Measurements from ENCODE around the gene PRMT7.
A peak's percentile ranks its signal among the peaks of the same experiment; 100 is the strongest.

PRMT7 gene

DNA sequence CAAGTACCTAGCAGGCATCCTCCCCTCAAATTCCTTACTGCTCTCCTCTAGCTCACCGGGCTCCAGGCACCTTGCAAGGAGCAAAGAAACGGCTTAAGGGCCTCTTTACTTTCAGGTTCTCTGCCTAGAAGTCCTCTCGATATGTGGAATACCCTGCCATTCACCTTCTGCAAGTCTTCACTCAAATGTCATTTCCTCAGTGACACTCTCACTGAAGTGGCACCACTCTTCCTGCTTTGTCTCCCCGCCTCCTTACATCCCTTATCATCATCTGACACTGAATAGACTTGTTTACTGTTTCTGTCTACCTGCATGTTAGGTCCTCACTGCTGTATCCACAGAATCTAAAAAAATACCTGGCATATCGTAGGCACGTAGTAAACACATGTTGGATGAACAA, 1.0 kb upstream of the PRMT7 start:
- no peak for DNase-seq

DNA sequence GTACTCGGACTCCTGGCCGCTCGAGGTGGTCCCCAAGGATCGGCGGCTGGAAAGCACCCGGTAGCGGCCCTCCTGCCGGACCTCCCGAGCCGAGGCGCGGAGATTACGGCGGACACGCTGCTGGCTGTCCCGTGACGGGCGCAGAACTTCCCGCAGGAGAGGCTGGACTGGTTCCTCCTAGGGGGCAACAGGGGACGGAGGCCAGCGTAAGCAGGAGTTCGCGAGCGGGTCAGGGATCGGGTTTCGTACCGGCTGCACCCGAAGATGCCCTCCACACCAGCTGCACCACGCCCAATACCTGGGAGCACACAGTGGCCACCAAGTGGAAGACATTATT, 414 bp upstream of the PRMT7 start:
- no peak for DNase-seq

DNA sequence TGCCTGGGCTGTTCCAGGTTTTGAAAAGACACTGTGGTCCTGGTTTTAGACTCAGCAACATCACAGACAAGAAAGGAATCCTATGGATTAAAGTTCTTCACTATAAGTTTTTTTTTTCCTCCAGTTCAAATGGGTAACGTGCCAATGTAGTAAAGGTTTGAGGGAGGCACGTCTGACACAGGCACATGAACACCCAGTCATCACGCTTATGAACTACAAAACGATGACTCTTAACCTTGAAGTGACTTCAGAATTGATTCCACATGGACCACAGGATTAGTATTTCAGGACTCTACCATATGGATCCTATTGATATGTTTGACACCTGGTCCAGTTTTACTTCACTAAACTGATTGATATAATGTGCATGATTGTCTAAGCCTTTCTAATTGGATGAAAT, 2.3 kb downstream of the PRMT7 start:
- DNase-seq = no peak

DNA sequence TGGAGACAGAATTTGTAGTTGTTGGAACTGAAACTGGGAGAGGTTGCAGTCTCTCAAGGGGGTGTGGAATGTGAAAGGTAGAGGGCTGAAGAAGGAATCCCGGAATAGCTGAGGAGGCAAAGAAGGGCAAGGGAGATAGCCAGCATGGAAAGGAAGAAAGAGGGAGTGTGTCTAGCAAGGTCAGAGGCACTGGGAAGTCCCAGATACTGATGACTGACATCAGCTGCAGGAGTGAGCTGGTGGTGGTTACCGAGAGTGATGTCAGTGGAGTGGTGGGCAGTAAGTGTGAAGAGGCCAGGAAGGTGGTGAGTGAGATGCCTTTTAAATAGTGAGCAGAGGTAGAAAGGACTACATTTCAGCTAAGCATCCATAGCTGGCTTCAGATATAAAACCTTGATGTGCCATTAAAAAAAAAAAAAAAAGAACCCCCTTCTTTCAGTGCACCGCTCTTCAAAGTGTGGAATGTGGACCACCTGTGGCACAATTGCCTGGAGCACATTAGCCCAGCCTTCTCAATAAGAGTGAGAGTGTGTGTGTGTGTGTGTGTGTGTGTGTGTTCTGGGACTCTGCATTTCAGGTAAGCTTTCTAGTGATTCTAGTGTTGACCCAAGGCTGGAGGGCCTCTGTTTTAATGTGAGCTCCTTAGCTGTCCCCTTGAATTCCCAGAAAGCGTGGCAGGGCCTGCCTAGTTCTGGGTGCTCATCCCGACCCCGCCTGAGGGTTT, 8.5 kb downstream of the PRMT7 start:
- DNase-seq = no peak

DNA sequence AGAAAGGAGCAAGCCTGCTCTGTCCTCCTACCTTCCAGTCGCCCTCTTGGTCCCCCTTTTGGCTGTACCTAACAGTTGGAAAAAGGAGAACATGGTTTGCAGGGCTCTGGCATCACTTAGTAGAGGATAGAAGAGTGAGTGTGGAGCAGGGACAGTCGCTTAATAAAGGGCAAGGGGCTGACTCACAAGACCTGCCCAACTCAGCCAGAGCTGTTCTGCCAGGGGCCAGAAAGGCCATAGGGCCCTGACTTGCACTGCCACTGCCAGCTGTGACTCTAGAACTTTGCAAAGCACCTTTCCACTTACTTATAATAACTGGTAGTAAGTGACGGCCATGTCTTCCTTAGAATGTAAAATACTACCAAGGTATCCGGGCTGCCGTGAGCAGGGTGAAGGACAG, 13.5 kb downstream of the PRMT7 start:
- no peak for DNase-seq

DNA sequence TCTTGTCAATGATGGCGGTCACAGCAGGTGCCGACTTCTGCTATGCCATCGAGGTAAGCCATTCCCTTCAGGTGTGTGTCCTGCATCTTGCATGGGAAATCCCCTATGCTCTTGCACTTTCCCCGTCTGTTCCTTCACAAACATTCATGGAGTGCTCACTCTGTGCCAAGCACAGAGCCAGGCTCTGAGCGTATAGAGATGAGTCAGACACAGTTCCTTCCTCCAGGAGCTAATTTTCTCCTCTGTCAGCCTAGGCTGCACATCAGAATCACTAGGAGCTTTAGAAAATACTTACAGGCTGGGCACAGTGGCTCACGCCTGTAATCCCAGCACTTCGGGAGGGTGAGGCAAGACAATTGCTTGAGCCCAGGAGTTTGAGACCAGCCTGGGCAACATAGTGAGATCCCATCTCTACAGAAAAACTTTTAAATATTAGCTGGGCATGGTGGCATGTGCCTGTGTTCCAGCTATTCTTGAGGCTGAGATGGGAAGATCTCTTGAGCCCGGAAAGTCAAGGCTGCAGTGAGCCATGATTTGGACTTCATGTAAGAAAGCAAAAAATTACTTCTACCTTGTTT, 14.1 kb downstream of the PRMT7 start:
- DNase-seq = no peak

DNA sequence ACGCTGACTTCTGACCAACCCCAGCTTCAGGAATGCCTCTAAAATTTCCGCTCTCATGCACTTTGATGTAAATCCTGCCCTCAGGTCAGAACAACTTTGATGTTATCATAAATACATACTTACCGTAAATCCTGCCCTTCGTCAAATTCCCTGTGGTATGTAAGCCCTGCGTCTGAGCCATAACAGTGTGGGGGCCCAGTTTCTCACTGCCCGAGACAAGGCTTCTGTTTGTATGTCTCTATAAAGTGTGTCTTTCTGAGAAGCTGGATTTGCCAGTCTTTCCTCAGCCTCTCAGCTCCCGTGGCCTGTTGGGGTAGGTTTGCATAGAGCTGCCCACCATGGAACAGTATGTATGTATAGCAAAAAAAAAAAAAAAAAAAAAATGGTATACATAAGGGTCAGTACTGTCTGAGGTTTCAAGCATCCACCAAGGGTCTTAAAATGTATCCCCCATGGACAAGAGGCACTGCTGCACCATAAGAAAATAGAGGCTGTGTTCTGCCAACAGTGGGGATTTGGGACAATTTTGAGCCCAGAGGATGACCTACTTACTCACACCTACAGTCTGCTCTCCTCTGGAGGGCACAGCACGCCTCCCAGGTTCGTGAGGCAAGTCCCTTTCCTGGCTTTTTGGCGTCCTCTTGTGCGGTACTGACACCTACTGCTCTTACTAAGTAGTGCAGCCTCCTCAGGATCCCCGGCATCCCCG, 17.5 kb downstream of the PRMT7 start:
- DNase-seq = peak; percentile 38

DNA sequence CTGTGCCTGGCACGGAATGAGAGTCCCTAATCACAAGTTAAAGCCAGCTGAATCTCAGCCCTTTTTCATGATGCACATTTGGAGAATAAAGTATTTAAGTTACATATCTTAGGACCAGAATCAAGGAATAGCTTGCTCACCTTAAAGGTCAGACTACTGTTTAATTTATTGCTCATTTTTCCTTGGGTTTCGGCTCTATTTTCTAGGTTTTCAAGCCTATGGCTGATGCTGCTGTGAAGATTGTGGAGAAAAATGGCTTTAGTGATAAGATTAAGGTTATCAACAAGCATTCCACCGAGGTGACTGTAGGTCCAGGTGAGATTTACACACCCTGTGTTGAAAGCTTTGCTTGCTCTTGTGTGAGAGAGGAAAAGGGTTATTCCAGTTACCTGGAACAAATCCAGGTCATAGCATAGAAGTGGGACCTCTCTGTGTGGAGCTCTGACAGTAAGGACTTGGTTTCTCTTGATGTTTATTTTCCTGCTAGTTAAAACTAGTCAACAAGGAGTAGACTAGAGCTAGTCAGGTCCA, 18.1 kb downstream of the PRMT7 start:
- DNase-seq = no peak

DNA sequence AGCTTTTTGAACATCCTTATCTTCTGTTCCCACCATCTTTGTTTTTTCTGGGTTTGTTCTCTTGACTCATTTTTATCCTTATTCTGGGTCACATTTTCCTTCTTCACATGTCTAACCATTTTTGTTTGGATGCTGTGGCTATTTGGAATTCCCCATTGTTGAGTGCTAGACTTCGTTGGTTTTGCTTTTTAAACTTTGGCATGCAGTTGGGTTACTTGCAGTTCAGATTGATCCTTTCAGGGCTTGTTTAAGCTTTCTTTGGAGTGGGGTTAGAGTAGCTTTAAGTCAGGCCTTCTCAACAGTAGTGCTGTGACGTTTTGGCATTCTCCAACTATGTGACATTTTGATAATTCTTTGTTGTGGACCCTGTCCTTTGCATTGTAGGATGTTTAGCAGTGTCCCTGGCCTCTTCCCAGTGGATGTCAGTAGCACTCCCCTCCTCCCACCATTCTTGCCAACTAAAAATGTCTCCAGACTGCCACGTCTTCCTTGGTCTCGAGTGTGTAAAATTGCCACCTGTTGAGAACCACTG, 21.1 kb downstream of the PRMT7 start:
- no peak for DNase-seq

DNA sequence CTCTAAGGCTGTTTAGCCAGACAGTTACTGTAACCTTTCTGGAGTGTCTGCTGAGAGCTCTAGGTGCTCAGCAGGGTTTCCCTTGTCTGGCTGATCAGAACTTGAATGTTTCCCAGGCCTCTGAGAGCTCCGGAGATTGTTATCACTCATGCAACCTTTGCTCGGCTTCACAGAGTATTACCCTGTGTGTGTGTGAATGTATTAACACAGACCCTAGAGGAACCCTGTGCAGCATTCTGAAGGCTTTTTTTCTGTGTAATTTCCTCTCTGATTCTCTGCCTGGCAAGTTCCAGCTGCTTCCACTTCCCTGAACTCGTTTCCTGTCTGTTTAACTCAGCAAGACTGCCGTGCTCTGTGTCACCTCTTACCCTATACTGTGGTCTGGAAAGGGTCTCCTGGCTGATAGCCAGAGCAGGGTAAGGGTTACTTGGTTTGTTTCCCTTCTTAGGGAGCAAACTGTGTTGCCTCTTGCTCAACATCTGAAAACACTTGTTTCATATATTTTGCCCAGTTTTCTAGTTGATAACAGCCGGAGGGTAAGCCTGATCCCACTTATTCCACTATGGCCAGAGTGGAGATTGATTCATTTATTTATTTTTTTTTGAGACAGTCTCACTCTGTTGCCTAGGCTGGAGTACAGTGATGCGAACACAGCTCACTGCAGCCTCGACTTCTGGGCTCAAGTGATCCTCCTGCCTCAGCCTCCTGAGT, 21.7 kb downstream of the PRMT7 start:
- no peak for DNase-seq

DNA sequence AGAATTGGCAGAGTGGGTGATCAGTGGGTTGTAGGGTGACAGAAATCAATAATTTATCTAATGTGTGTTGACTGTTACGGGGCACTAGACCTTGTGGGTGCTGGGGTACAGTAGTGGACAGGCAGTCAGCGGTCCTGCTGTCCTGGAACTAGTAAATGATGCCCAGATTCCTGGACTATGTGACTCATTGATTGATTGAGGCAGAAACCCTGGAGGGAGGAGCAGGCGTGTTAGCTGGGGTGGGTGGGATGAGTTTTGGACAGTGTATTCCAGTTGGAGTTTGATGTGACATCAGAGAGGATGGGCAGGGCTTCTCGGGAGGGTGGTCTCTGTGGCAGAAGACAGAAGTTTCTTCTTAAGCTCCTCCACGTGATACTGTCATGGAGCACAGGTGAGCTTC, 24.4 kb downstream of the PRMT7 start:
- DNase-seq = no peak

DNA sequence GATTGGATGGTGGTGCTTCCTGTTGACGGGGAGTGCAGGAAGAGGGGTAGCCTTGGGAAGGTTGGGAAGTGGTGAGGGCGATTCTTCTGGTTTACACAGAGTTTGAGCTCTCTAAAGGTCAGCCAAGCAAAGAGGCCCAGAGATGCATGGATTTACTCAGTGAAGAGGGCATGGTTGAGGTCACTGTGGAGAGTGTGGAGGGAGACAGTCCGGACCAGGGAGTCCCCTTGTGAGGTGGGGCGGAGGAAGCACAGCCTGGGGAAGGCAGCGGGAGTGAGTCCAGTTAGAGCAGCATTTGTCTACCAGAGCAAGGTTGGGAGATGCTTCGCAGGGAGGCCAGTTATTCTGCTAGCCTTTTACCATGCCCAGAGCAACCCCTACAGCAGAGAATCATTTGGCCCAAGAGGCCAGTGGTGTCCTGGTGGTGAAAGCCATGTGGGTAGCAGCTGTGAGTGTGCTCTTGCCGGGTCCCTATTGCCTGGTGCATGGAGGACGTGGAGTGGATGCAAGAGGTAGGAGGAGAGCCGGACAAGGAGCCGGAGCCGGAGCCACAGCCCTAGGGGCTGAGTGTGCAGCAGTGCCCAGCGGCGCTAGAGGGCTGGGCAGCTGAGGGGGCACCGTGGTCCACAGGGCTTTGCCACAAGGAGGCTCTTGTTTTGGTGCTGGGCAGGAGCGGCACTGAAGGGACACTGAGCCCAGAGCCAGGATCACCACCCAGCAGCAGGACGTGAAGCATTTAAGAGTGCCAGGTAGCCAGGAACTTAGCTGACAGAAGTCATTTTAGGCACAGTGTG, 27.7 kb downstream of the PRMT7 start:
- no peak for DNase-seq

DNA sequence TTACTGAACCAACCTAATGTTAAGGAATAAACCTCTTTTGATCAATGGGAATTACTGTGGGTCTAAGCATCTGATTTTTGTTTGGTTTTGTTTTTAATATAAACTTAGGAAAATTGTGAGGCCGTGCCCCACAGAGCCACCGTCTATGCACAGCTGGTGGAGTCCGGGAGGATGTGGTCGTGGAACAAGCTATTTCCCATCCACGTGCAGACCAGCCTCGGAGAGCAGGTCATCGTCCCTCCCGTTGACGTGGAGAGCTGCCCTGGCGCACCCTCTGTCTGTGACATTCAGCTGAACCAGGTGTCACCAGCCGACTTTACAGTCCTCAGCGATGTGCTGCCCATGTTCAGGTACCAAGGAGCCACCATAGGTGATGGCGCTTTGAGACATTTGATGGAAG, 28.4 kb downstream of the PRMT7 start:
- DNase-seq = no peak

DNA sequence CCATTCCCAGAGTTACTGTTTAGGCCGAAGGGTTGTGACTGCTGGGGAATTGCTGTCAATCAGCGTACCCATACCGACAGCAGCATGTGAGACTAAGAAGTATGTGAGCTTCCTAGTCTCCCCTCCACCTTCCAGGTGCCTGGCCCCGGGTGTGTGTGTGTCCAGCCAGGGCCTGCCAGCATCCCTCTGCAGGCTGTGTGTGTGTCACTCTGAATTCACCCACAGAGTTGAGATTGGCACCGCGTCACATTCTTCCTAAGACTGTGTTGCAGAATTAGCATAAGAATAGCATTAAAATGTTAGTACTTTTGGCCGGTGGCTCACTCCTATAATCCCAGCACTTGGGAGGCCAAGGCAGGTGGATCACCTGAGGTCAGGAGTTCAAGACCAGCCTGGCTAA, 31.8 kb downstream of the PRMT7 start:
- DNase-seq = no peak

DNA sequence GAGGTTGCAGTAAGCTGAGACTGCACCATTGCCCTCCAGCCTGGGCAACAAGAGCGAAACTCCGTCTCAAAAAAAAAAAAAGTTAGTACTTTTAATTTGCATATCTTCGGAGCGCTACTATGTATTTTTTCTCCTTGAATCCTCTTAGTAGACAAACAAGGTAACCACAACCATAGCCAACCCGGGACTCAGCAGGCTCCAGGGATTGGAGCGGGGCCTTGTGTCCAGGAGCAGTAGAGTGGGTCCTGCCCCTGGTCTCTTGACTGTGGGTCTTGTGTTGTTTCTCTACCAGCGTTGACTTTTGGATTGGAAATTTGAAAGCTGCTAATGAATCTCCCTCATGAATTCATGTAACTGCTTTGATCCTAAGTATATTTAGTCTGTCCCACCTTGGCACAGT, 32.3 kb downstream of the PRMT7 start:
- no peak for DNase-seq

DNA sequence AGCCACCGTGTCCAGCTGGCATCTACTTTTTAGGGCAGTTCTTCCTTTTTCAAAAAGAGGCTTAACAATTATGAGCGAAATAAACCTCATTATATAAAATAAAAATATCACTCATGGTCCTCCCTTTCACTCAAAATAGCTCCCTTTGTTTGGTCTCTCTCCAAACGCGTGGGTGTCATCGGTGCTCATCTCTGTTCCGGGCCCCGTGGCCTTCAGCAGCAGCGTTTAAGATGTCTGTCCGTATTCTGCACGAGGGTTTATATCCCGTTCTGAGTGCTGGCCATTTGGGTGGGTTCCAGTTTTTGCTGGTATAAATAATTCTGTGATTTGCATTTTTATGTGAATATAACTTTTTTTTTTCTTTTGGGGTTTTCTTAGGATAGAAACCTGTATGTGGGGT, 33.4 kb downstream of the PRMT7 start:
- DNase-seq = no peak

DNA sequence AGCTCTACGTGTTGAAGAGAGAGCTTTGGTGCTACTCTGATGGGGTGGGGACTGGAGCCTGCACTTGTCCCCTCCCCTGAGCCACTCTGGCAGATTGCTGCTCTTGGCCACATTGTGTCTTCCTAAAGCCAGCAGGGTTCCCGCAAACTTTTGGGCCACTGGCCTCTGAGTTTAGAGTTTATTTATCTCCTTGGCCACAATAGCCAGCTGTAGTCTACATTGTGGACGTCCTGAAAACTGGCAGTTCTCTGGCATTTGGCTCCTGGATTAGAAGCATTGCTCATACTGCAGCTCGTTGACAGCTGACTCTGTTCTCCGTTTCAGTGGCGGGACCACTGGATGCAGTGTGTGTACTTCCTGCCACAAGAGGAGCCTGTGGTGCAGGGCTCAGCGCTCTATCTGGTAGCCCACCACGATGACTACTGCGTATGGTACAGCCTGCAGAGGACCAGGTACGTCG, 34.6 kb downstream of the PRMT7 start:
- no peak for DNase-seq

DNA sequence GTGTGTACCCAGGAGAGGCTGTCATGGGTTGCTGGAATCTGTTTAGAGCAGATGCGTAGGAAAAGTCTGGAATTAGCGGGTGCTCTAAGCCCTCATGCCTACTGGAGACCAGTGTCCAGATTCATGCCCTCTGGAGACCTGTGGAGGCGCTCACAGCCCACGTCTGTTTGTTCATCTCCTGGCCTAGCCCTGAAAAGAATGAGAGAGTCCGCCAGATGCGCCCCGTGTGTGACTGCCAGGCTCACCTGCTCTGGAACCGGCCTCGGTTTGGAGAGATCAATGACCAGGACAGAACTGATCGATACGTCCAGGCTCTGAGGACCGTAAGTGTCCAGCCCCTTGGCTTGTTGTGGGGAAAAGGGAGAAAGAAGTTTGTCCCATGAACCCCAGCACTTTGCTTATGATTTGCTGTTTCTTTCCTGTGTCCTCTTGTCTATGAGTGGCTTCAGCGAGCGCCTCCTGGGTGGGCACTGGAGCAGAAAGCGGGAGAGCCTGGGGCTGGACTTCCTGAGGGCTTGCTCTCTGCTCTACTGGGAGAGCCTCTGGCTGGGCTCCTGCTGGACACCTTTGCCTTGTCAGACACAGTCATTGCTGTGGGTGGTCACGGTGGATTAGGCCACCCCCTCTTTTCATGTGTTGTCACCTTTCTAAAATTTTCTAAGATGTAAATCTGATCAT, 35.3 kb downstream of the PRMT7 start:
- DNase-seq = no peak

DNA sequence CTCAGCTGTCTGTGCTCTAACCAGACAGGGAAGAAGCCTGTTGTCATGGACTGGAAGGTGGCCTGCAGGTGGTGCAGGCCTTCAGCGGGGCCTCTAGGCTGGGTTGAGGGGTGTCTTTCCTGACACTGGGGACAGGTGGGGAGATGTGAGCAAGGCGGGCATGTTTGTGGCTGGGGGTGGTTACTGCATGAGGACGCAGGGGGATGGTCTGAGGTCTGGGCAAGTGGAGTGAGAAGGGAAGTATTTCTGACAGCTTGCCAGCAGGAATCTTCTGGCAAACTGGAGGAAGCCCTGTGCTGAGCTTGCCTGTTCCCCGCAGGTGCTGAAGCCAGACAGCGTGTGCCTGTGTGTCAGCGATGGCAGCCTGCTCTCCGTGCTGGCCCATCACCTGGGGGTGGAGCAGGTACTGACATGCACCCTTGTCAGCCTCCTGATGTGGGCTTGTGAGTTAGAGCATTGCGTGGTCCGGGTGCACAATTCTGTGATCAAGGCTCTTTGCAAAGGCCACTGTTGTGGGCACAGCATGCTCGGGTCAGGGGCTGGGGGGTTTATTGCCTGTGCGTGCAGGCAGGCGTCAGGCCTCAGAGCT, 36.2 kb downstream of the PRMT7 start:
- no peak for DNase-seq

DNA sequence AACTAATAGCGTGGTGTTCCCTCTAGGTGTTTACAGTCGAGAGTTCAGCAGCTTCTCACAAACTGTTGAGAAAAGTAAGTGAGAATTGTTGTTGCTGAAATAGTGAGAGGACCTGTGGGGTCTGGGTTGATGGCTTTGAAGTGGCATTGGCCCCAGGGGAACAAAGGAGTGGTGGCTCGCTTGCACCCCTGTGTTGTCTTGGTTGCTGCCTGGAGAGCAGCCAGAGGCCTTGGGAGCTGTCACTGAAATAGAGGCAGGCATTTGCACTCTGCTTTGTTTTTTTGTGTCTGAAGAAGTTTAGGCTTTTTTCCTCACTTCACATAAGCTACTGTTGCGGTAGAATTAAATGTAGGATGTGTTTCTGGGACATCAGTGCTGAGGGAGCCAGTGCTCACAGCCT, 36.8 kb downstream of the PRMT7 start:
- no peak for DNase-seq

DNA sequence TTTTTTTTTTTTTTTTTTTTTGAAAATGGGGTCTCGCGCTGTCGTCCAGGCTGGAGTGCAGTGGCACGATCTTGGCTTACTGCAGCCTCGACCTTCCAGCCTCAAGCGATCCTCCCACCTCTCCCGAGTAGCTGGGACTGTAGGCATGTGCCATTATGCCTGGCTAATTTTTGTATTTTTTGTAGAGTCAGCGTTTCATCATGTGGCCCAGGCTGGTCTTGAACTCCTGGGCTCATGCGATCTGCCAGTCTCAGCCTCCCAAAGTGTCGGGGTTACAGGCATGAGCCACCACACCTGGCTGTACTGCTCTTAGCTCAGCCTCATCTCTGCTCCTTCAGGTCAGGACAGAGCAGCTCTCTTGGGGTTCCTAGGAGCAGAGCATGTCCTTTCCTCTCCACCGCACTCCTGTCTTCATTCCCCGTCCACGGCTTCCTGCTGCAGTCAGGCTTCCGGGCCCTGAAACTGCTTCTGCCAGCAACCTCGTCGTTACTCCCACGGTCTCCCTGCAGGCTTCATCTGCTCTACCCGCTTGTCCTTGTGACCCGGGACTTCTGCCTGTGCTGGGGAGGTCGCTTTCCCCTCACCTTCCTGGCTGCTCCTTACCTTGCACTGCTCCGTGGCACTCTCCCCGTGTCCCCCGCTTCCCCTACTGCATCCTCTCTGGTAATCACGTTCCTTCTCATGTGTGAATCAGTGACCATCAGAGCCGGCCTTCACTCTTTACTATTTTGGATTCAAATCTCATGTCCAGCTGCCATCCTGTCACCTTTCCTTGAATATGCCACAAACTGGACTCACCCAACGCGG, 38.0 kb downstream of the PRMT7 start:
- DNase-seq = no peak
